ENCODE data around the gene NFATC1.
"Not testable (repeated sequence)": the region's sequence is repeated elsewhere in the genome, so short reads cannot be mapped to it uniquely, and the experiment has no call there.

NFATC1 gene

DNA sequence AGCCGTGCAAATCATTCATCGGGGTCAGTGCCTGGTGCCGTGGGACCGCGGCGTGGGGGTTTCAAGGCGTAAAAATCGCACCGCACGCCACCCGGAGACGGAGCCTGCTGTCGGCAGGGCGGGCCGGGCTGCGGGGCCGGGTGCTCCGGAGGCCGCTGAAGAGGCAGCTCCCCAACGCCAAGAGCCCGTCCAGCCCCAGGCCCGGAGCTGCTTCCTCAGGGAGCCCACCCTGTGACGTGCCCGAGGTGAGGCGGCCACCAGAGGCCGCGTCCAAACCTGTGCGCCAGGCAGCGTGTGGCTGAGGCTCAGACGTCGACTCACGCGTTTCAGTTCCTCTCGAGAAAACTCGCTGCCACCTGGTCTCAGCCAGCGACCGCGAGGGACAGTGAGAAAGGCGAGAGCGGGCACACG lies 98.1 kb downstream of the NFATC1 start:
- DNase-seq = no peak

DNA sequence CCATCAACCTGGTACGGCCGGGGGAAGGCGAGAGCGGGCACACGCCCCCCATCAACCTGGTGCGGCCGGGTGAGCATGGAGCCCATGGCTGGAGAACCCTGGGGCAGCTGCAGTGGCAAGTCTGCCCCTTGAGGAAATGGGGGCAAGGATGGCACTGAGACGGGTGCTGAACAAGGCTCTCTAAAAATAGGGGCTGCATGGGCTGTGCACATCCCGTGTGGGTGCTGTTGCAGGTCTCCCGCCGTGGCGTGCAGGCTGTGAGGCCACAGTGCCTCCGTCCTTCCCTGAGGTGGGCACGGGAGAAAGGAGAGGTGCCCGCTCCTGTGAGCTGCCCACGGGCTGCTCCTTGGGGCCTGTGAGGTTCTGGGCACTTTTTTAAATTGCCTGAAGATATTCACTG lies 99.2 kb downstream of the NFATC1 start:
- no peak for DNase-seq

DNA sequence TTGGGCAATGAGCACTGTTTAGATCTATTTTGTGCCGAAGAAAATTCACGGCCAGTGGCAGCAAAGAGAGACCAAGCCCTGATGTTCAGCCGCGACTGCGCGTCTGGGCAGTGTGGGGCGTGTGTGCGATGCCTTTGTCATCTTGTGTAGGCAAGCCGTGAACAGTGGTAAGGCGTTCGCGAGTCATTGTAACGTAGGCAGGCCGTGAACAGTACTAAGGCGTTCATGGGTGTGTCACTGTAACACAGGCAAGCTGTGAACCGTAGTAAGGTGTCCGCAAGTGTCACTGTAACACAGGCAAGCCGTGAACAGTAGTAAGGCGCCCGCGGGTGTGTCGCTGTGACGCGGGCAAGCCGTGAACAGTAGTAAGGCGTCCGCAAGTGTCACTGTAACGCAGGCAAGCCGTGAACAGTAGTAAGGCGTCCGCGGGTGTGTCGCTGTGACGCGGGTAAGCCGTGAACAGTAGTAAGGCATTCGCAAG lies 99.9 kb downstream of the NFATC1 start:
- DNase-seq = no peak

DNA sequence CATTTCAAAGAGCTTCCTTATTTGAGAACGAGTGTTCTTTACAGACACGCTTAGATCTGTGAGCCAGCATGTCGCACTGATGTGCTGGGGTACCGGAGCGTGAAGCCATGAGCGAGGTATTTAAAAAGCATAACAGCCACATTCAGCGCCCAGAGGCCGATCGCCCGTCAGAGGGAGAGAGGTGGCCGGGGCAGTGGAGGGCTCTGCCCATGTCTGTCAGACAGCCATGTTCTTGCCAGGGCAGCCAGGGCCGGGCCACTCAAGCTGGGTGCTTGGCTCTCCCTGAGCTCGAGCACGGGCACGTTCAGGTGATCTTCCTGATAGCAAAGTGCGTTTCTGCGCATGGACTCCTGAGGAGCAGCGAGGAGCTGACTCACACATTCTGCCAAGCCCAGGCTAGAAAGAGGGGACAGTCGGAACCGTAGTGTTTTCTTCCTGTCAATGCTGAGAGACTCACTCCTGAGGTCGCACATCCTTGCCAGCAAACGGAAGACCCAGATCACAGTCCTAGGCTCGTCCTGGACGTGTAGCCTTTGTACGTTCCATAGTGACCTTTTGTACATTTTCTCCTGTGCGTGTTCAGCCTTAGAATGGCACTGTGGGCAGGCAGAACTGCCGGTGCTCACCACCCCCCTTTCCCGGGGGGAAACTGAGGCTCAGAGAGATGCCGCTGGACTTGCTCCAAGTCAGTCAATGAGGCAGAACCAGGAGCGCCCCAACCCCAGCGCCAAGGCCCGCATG lies 100.7 kb downstream of the NFATC1 start:
- DNase-seq = no peak

DNA sequence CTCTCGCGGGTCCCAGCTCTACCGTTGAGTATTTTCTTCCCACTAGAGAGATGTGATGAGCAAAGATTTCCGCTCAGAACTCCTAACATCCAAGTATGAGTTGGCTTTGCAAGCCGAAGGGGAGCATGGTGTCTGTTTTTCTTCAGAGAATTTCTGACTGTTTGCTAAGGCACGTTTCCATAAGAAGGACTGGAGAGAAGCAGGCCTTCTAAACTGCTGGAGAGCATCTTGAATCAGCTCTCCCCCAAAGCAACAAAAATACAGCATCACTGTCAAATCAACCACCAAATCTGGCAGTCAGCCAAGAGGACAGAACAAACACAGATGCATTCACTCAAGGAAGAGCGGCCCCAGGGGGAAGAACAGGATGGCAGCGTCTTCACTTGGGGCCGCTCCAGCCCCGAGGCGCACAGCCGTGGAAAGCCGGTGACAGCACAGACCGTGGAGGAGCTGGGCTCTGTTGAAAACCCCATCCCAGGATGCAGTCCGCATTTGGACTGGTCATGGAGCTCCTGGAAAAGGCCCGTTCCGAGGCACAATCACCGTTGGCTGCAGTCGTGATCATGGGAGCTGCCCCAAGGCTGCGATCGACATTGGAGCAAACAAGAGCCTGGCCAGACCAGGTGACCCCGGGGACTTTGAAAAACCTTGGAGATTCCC lies 101.4 kb downstream of the NFATC1 start:
- no peak for DNase-seq

DNA sequence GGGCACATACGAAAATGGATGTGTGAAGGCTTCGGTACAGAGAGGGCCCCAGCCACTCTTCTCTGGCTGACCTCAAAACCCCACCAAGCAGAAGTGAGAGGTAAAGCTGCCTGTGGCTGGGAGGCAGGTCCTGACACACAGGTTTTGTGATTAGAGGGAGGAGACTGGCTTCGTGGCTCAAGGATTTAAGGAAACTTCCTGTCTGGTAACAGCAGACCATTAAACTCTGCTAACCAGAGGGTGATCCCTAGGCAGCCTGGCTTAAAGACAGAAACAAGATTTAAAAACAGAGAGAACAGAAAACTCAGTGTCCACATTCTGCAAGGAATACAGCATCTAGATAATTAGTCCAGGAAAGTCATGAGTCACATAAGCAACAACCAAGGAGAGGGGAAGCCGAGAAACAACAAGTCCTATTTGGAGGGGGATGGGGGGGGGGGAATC lies 101.9 kb downstream of the NFATC1 start:
- no peak for DNase-seq

DNA sequence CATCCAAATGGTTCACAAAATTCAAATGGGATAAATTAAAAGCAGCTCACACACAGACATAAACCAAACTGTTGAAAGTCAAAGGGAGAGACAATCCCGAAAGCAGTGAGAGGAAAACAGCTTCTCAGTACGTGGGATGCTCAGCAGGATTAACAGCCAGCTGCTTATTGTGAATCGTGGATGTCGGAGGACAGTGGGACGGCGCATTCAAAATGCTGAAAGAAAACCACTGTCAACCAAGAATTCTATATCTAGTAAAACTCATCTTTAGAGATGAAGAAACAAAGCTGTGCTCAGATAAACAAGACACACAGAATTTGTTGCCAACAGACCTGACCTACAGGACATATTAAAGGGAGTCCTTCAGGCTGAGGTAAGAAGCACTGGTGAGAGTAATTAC lies 102.9 kb downstream of the NFATC1 start:
- no peak for DNase-seq

DNA sequence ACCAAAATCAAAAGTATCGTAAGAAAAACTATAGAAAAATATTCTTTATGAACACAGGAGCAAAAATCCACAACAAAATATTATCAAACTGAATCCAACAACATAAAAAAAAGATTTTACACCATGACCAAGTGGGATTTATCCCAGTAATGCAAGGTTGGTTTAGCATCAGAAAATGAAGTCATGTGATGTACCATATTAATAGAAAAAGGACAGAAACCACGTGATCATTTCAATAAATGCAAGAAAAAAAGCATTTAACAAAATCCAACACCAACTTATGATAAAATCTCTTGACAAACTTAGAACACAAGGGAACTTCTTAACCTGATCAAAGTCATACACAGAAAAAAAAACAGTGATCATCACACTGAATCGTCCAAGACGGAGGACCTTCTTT lies 105.3 kb downstream of the NFATC1 start:
- DNase-seq = no peak

DNA sequence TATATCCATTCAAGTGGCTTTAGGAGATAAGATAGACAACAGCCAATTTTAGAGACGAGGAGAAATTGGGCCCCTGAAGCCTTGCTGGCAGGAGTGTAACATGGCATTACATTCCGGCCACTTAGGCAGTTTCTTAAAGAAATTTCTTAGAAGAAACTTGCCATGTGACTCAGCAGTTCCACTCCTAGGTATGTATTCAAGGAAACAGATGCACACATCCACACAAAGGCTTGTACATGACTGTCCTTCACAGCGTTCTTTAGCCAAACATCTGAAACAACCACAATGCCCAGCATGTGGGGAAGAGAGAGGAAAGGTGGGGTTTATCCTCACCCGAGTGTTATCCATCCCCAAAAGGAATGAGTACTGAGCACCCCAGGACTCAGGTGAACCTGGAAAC lies 107.1 kb downstream of the NFATC1 start:
- no peak for DNase-seq

DNA sequence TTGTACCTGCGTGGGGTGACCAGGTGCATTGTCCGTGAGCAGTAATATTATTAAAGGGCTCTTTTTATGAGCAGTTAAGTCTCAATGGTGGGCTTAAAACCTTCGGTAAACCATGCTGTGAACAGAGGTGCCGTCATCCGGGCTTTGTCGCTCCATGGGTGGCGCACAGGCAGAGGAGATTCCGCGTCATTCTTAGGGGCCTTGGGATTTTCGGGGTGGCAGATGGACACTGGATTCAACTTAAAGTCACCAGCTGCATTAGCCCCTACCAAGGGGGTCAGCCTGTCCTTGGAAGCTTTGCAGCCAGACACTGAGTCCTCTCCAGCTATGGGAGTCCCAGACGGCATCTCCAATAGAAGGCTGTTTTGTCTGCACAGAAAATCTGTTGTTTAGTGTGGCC lies 107.7 kb downstream of the NFATC1 start:
- no peak for DNase-seq

DNA sequence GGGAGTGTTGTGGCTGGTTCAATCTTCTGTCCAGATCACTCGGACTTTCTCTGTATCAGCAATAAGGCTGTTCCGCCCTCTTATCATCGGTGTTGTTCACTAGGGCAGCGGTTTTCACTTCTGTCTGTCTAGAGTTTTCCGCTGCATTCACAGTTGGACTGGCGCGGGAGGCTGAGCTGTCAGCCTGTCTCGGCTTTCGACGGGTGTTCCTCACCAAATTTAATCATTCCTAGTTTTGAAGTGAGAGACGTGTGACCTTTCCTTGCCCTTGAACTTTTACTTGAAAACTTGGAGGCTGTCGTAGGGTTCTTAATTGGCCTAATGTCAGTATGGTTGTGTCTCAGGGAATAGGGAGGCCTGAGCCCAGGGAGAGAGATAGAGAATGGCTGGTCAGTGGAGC lies 108.3 kb downstream of the NFATC1 start:
- no peak for DNase-seq

DNA sequence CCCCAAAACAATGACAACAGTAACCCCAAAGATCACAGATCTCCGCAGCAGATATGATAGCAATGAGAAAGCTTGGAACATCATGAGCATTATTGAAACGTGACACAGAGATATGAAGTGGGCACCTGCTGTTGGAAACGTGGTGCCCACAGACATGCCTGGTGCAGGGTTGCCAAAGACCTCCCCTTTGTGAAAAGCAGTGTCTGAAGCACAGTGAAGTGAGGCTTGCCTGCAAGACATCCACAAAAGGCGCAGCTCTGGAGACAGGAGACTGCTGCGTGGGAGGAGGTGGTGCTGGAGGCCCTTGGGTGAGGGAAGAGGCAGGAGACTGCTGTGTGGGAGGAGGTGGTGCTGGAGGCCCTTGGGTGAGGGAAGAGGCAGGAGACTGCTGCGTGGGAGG lies 108.8 kb downstream of the NFATC1 start:
- not testable (repeated sequence) for DNase-seq

DNA sequence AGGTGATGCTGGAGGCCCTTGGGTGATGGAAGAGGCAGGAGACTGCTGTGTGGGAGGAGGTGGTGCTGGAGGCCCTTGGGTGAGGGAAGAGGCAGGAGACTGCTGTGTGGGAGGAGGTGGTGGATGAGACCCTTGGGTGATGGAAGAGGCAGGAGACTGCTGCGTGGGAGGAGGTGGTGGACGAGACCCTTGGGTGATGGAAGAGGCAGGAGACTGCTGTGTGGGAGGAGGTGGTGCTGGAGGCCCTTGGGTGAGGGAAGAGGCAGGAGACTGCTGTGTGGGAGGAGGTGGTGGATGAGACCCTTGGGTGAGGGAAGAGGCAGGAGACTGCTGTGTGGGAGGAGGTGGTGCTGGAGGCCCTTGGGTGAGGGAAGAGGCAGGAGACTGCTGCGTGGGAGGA lies 109.7 kb downstream of the NFATC1 start:
- not testable (repeated sequence) for DNase-seq

DNA sequence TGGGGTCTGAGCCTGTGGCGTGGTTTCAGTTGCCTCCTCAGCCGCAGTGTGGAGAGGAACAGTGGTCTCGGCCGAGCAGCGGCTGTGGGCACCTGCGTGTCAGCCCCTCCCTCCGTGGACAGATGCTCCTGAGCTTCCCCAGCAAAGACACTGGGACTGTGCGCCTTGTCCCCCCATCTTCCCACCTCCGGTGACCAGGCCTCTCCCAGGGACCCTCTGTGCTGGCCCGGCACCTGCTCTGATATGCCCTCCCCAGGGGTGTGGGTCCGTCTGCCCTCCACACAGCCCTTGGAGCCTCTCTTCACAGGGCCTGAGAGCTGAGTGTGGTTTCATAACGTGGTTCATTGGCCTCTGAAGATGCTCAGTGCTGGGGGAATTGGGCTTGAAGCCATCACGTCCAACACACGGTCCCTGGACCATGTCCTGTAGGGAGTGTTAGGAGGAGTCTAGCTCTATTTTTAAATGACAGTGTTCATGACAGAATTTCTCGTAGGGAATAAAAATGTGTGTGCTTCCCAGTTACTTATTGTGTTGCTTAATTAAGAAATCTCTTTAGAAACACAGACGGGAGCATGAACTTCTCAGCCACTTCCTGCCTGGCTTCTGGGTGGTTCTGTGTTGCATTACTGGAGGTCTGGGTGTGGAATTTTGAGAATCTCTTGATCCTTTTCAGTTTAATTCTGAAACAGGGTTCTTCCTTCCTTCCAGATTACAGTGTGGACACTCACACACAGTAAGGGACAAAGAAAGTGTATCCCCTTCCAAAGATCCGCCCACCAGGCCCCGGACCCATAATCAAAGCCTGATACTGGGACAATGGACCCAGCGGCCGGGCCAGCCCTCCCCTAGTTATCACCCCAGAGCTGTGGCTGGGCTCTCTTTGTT lies 110.7 kb downstream of the NFATC1 start:
- no peak for DNase-seq

DNA sequence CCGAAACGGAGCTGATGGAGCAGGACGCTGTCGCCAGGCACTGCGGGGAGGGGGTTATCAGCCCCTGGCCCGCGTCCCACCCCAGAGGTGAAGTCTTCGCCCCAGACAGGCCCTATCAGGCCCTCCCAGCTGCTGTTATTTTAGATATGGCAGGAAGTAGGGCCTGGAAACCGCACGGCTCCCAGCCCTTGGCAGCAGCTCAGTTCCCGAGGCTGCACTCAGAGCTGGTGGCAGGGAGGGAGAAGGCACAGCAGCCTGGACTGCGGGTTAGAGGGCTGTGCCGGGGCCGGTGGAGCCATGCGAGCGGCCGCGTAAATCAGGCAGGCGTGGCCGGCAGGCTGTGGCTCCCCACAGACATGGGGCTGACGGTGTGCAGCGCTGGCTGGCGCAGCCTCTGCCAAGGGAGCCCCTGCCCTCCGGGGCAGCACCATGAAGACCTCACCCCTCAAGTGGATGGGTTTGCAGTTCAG lies 111.4 kb downstream of the NFATC1 start:
- no peak for DNase-seq

DNA sequence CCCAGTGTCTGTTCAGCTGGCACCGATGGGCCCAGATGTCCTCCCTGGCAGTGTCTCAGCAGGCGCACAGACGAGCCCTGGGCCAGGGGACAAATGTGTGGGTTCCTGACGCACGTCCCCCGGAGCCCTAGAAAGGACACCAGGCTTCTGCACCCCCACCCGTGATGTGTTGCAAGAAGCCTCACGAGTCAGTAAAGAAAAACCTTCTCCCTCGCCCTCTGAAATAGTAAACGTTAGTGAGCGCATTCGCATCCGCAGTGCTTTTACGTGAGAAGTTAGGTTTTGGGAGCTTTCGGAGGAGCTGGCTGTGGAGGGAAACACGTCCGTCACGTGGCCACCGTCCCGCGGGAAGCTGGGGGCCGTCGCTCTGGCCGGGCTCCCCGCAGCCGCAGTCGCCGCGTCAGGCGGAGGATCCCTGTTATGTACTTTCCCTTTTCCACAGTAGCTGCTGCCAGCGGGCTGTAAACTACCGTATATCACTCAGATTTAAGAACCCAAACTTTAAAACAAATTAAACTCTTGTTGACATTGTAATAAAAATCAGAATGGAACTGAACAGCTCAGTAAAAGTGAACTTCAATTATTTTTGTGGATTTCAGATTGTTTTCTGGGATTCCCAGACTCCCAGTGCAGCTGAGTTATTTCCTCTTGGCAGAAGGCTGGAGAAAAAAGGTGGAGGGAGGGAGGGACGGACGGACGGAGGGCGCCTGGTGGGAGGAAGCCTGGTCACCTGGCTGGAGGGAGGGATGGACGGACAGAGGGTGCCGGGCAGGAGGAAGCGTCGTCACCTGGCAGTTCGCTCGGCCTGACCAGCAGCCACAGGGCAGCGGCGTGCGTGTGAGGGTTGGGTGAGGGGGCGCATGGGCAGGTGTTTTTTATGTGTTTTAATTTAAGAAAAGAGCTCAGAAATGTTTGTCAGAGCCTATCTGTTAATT lies 112.1 kb downstream of the NFATC1 start:
- DNase-seq = no peak

DNA sequence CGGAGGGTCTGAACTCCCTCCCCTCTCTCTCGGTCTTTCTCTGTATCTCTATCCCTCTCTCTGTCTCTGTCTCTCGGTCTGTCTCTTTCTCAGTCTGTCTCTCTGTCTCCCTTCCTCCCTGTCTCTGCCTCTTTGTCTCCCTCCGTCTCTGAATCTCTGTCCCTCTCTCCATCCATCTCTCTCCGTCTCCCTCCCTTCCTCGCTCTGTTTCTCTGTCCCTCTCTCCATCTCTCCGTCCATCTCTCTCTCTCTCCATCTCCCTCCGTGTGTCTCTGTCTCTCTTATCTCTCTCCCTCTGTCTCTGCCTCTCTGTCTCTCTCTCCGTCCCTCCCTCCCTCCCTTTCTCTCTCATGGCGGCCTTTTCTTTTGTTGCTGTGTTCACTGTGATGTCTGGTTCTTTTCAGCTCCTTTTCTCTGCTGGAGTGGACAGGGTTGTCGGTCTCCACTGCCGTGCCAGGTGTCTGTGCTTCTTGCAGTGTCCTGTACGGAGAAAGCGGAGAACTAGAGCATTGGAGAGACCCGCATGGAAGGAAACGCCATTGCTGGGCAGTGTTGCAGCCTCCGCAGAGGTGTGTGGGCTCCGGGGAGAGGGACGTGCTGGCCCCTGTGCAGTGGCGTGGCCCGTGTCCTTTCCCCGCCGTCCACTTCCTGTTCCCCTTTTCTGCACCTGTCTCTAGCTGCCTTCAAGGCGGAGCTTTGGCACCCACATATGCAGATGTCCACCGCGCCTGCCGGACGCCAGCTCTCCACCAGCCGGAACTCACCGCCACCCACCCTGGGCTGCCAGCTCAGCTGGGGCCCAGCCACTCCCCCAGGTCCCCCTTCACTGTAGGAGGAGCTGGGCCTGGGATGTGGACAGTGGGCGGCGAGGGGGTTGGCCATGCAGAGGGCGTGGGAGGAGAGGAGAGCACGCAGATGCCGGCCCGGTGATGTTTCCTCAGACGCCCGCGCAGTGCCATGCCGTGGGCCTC lies 113.1 kb downstream of the NFATC1 start:
- no peak for DNase-seq

DNA sequence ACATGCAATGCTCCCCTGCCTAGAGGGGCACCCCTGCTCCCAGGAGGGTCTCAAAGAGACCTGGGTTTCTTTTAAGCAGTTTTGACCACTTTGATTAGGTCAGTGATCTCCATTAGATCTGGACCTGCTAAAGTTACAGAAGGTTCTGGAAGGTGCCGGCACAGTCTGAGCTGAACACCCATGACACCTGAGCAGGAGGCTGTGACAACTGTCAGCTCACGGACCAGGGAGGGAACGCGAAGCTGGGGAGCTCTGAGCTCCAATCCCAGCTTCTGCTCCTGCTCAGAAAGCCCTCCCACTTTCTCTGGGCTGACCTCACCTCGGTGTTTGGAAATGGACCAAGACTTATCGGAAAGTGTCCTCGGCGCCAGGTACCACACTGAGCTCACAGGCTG lies 113.8 kb downstream of the NFATC1 start:
- no peak for DNase-seq

DNA sequence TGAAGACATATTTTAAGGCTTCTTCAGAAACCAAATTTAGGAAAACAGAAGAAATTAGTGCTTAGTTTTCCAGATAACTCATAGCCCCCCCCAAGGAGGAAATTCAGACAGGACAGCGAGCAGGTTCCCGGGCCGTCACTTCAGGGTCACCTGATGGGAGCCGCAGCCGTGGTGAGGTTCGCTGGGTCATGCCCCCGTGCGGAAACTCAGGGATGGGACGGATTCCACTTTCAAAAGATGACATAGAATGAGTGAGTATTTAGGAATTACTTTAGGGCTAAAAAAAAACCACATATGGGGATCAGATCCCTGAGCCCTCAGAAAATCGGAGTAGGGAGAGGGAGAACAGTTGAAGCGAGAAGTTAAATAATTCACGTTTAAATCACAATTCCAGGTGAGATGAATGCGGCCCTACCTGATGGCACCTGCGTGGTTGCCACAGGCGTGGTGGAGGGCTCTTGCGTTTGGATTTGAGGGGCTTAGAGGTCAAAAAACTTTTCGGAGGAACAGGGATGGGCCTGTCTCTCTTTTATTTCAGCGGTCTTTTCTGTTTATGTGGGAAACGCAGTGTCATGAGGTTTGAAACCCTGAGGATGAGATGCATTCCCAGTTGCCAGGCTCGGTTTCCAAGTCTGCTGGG lies 114.4 kb downstream of the NFATC1 start:
- DNase-seq = no peak

DNA sequence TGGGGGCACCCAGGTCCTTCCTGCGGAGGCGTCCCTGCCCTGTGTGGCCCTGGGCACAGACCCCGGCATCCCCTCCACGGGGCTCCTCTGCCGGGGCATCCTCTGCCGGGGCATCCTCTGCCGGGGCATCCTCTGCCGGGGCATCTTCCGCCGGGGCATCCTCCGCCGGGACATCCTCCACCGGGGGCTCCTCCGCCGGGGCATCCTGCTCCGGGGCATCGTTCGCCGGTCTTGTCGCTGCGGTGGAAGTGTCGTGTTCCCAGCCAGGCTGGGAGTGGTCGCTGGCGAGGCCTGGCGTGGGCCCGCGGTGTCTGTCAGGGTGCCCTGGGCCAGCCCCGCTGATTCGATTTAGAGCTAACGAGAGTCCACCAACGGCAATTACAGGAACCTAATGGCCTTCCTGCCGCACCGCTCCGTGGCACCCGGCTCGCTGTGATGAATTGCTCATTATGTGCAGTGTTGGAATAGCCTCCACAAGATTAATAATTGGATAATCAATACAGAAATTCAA lies 115.1 kb downstream of the NFATC1 start:
- no peak for DNase-seq
